Natural killer cell (primary cell): Measurements from ENCODE around the gene GPR33. TPM values are rescaled to one million over a fixed set of nuclear protein-coding genes. Genes with fewer than 3 reads are reported as not detected.

ENCODE experiments used
- ATAC-seq, 3 donors: fragments of 150-1000 bp in 2 of 3; fragments of 200-7000 bp in 1 of 3; cut with Tn5 transposase; 1 replicate in 1 of 3; 2 replicates in 2 of 3; pipeline ENCODE4 v1.10.0; 2021; ENCODE audit warnings: mild to moderate bottlenecking in 2 of 3, moderate library complexity in 2 of 3
- DNase-seq, 2 donors: peaks; one replicate each; pipeline versions ENCODE4 v3.0.0 to v3.0.0-alpha.2; 2013 to 2021; ENCODE audit warnings: mixed read lengths in 1 of 2
- H3K27ac ChIP-seq: one replicate; pipeline ENCODE4 v1.5.1; 2013; ENCODE audit warnings: mild to moderate bottlenecking, low read length
- H3K27me3 ChIP-seq: one replicate; pipeline ENCODE4 v1.6.1; 2013; ENCODE audit warnings: low read length; ENCODE audit not compliant: control insufficient read depth, insufficient read depth
- H3K36me3 ChIP-seq: one replicate; pipeline ENCODE4 v1.6.1; 2013; ENCODE audit warnings: low read length; ENCODE audit not compliant: control insufficient read depth, insufficient read depth
- H3K4me1 ChIP-seq: one replicate; pipeline ENCODE4 v1.6.1; 2013; ENCODE audit warnings: low read length; ENCODE audit not compliant: control insufficient read depth, insufficient read depth
- H3K4me3 ChIP-seq: one replicate; pipeline ENCODE4 v1.5.1; 2013; ENCODE audit warnings: low read length
- H3K9me3 ChIP-seq: one replicate; pipeline ENCODE4 v1.6.1; 2013; ENCODE audit warnings: low read length; ENCODE audit not compliant: control insufficient read depth, insufficient read depth
- H3K27ac Mint-ChIP-seq, 2 donors: one replicate each; pipeline ENCODE4 v1.8.0; 2022; ENCODE audit warnings: mild to moderate bottlenecking in 2 of 2, mixed read lengths in 2 of 2, moderate library complexity in 1 of 2
- H3K27me3 Mint-ChIP-seq, 2 donors: one replicate each; pipeline ENCODE4 v1.8.0; 2022; ENCODE audit warnings: low read depth in 2 of 2, mixed read lengths in 2 of 2
- H3K36me3 Mint-ChIP-seq: one replicate; pipeline ENCODE4 v1.8.0; 2022; ENCODE audit warnings: mixed read lengths
- H3K4me1 Mint-ChIP-seq, 2 donors: one replicate each; pipeline ENCODE4 v1.8.0; 2022; ENCODE audit warnings: mixed read lengths in 2 of 2
- H3K4me3 Mint-ChIP-seq: one replicate; pipeline ENCODE4 v1.8.0; 2022; ENCODE audit warnings: mild to moderate bottlenecking, moderate library complexity, mixed read lengths
- H3K9me3 Mint-ChIP-seq, 2 donors: one replicate each; pipeline ENCODE4 v1.8.0; 2022; ENCODE audit warnings: mixed read lengths in 2 of 2
- WGBS: methylation state at CpG from one replicate; pipeline ENCODE4 v1.1.7; 2013; ENCODE audit warnings: missing lambda C conversion rate; ENCODE audit not compliant: insufficient coverage; 5-methylcytosine and 5-hydroxymethylcytosine counted together
- intact Hi-C: fragments of 100-400 bp; cut with micrococcal nuclease; formaldehyde crosslinking; loops from one replicate; pipeline ENCODE4 v1.14.2; 2022
- total RNA-seq, 4 donors: library from RNA; stranded (reverse); fragments of 120-200 nt in 1 of 4; gene quantifications; one replicate each; pipeline versions ENCODE4 v1.2.3 to v1.2.4, GENCODE V29; 2013 to 2022
- TF ChIP-seq, protein P1 (sequence below): fragments of 200-600 bp; IDR thresholded peaks from one replicate; pipeline ENCODE4 v1.8.0; 2022; ENCODE audit warnings: antibody characterized with exemption

Gene GPR33
- total RNA-seq, 3 donors from 2014 or later (not counting 1 experiment from before 2014, with no cell fraction given): not detected

DNA sequence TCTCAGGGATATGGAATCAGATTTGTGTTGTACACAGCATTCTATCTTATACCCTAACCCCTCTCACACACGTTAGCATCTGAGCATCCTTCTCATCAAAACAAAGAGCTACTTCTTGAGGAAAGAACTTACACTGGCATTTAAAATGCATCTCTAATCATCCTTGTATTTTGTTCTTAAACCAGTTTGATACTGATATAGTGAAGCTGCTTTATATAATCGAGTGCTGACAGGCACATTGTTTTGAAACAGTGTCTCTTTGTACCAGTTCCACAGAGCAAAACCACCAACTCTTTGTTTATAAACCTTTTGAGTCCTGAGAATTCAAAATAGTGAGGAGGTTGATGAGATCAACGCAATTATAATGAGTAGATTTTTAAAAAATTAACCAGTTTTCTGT, 8.8 kb downstream of the GPR33 start:
- no peaks in the 10 kb centered on the region for H3K9me3 Mint-ChIP-seq

DNA sequence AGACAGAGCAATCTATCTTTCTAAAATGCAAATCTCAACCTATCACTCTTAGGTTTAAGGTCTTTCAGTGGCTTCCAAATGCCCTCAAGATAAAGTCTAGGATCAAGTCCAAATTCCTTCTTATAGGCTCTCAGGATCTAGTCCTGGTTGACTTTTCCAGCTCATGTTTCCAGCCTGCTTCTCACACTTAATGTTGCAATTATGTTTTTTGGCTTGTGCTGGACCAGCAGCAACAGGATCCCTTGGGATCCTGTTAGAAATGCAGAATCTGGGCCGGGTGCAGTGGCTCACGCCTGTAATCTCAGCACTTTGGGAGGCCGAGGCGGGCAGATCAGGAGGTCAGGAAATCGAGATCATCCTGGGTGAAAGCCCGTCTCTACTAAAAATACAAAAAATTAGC, 10.6 kb downstream of the GPR33 start:
- DNase-seq: no peak
- Mint-ChIP-seq H3K4me3 (no peak overlapping the region), H3K36me3 (no peaks in the 10 kb centered on the region), H3K27me3 (peaks cover 3 to 34% of the 10 kb centered on the region in 2 donors), H3K27ac (no peak overlapping the region), H3K9me3 (no peaks in the 10 kb centered on the region), H3K4me1 (no peaks in the 10 kb centered on the region)
- TF ChIP-seq, protein P1, sequence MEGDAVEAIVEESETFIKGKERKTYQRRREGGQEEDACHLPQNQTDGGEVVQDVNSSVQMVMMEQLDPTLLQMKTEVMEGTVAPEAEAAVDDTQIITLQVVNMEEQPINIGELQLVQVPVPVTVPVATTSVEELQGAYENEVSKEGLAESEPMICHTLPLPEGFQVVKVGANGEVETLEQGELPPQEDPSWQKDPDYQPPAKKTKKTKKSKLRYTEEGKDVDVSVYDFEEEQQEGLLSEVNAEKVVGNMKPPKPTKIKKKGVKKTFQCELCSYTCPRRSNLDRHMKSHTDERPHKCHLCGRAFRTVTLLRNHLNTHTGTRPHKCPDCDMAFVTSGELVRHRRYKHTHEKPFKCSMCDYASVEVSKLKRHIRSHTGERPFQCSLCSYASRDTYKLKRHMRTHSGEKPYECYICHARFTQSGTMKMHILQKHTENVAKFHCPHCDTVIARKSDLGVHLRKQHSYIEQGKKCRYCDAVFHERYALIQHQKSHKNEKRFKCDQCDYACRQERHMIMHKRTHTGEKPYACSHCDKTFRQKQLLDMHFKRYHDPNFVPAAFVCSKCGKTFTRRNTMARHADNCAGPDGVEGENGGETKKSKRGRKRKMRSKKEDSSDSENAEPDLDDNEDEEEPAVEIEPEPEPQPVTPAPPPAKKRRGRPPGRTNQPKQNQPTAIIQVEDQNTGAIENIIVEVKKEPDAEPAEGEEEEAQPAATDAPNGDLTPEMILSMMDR: no peak
- H3K27ac ChIP-seq: no peak overlapping the region
- H3K4me1 ChIP-seq: no peaks in the 10 kb centered on the region
- peaks cover 2% of the 10 kb centered on the region for H3K27me3 ChIP-seq
- ATAC-seq: no peak
- 96% methylated on average over 6 of the region's 6 CpGs for WGBS
- no peaks in the 10 kb centered on the region for H3K36me3 ChIP-seq
- no peaks in the 10 kb centered on the region for H3K9me3 ChIP-seq
- H3K4me3 ChIP-seq: no peak overlapping the region
- intact Hi-C loops: no loop called here

More for the DNA sequence above, 8.8 kb downstream of the GPR33 start:
- H3K27ac Mint-ChIP-seq: no peak overlapping the region
- intact Hi-C loops: no loop called here
- DNase-seq: no peak
- no peaks in the 10 kb centered on the region for H3K9me3 ChIP-seq
- peaks cover 2% of the 10 kb centered on the region for H3K27me3 ChIP-seq
- no peaks in the 10 kb centered on the region for H3K36me3 ChIP-seq
- H3K27ac ChIP-seq: no peak overlapping the region
- WGBS: no CpG with 5 or more reads among the region's 3 CpGs
- ATAC-seq: no peak
- no peak overlapping the region for H3K4me3 ChIP-seq
- no peaks in the 10 kb centered on the region for H3K4me1 ChIP-seq
- peaks cover 10 to 35% of the 10 kb centered on the region in 2 donors for H3K27me3 Mint-ChIP-seq
- H3K4me3 Mint-ChIP-seq: no peak overlapping the region
- H3K36me3 Mint-ChIP-seq: no peaks in the 10 kb centered on the region
- H3K4me1 Mint-ChIP-seq: no peaks in the 10 kb centered on the region
- TF ChIP-seq, protein P1: no peak

DNA sequence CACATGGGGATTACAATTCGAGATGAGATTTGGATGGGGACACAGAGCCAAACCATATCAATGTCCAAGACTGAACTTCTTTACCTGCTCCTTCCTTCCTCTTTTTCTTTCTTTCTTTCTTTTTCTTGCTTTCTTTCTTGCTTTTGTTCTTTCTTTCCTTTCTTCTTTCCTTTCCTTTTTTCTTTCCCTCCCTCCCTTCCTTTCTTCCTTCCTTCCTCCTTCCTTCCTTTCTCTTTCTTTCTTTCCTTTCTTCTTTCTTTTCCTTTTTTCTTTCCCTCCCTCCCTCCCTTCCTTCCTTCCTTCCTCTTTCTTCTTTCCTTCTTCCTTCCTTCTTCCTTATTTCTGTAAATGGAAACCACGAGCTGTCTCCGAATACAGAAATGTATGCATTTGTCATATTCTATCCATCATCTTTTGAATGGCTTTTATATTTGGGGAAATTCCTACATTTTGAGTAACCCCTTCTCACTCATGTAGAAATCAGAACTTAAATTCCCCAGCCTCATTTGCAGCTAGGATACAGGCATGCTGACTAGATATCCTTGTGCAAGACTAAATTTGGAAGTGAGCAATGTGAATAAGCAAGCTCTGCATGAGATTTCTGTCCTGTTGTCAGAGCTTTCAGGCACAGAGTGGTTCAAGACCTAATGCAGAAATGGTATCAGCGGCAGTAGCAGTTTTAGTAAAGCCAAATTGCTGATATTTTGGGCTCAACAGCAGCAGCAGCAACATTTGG, 11.5 kb downstream of the GPR33 start:
- H3K4me1 Mint-ChIP-seq: no peaks in the 10 kb centered on the region
- no peak overlapping the region for H3K27ac Mint-ChIP-seq
- Histone ChIP-seq H3K9me3 (no peaks in the 10 kb centered on the region), H3K4me3 (no peak overlapping the region), H3K36me3 (no peaks in the 10 kb centered on the region), H3K27me3 (peaks cover 2% of the 10 kb centered on the region), H3K27ac (no peak overlapping the region), H3K4me1 (no peaks in the 10 kb centered on the region)
- ATAC-seq (no peak), DNase-seq (no peak)
- peaks cover 3 to 34% of the 10 kb centered on the region in 2 donors for H3K27me3 Mint-ChIP-seq
- no peaks in the 10 kb centered on the region for H3K36me3 Mint-ChIP-seq
- TF ChIP-seq, protein P1: no peak
- WGBS: 84% methylated on average over 4 of the region's 4 CpGs
- H3K9me3 Mint-ChIP-seq: no peaks in the 10 kb centered on the region
- intact Hi-C loops: no loop called here
- H3K4me3 Mint-ChIP-seq: no peak overlapping the region

DNA sequence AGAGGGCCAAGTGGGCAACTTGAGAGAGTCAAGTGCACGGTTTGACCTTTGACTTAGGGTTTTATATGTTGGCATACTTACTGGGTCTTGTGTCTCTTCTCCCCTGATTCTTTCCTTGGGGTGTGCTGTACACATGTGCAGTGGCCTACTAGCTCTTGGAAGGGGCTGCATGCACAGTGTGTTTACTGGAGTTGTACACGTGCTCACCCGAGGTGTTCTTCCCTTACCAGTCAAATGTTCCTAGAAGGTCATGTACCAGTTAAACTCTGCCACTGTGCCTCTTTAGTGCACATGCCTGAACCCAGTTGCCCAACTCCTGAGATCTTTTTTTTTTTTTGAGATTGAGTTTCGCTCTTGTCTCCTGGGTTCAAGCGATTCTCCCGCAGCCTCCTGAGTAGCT, 21.3 kb downstream of the GPR33 start:
- no peaks in the 10 kb centered on the region for H3K9me3 Mint-ChIP-seq
- peaks cover 0 to 5% of the 10 kb centered on the region in 2 donors for H3K27me3 Mint-ChIP-seq
- H3K9me3 ChIP-seq: no peaks in the 10 kb centered on the region
- H3K27ac Mint-ChIP-seq: no peak overlapping the region
- H3K36me3 ChIP-seq: no peaks in the 10 kb centered on the region
- no peaks in the 10 kb centered on the region for H3K4me1 Mint-ChIP-seq
- H3K4me1 ChIP-seq: no peaks in the 10 kb centered on the region
- H3K27ac ChIP-seq: no peak overlapping the region
- 93% methylated on average over 6 of the region's 6 CpGs for WGBS
- H3K4me3 ChIP-seq: no peak overlapping the region
- H3K4me3 Mint-ChIP-seq: no peak overlapping the region
- TF ChIP-seq, protein P1: no peak
- H3K36me3 Mint-ChIP-seq: no peaks in the 10 kb centered on the region
- DNase-seq: no peak
- intact Hi-C loops: no loop called here
- H3K27me3 ChIP-seq: peaks cover 4% of the 10 kb centered on the region
- no peak for ATAC-seq
